ENCODE results near the gene DPP6.

The DPP6 gene

DNA sequence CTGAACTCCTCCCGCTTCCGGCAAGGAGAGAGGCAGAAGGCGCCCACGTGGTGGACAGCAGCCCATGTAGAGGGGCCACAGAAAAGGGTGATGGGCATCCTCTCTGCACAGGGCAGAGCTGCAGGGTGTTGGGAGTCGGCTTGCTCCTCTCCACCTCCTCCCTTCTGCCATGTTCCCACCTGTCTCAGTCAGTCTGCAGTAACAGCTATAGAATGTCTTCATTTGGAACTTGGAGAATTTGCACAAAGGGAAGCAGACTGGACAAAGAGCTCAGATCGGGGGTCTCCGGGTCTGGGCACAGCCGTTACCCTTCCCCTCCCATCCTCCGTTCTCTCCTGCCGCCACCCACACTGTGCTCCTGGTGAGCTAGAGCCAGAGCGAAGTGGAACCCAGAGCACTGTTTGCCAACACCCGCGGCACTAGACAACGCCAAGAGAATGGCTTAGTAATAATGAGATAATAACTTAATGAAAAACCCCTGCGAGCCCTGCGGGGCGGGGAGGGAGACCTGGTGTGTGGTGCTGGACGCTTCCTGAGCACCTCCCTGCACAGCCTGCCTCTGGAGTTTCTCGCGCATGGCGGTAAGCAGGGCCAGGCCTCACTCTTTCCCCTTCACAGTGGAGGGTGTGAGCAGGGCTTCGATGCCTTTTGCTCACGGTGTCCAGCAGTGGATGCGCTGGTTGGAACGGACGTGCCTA lies 696.0 kb downstream of the DPP6 start:
- DNase-seq (ENCODE audit: low read depth in 2 of 2, low spot score in 1 of 2) = no peak

DNA sequence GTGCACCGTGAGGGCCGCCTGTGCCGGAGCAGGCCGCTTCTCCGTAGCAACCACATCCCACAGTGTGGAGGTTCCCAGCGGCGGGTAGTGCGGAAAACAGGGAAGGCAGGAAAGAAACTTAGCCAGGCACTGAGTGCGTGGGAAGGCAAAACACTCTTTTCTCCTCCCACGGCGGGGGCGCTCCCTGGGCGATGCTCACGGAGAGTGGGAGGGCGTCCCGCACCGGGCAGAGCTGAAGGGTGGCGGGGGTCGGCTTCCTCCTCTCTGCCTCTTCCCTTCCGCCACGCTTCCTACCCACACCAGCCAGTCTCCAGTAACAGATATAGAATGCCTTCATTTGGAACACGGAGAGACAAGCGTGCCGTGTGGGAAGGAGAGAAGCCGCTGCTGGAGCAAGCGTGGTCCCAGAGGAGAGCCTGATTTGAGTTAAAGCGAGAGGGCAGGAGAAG lies 698.2 kb downstream of the DPP6 start:
- no peak for DNase-seq (ENCODE audit: low read depth in 2 of 2, low spot score in 1 of 2)

DNA sequence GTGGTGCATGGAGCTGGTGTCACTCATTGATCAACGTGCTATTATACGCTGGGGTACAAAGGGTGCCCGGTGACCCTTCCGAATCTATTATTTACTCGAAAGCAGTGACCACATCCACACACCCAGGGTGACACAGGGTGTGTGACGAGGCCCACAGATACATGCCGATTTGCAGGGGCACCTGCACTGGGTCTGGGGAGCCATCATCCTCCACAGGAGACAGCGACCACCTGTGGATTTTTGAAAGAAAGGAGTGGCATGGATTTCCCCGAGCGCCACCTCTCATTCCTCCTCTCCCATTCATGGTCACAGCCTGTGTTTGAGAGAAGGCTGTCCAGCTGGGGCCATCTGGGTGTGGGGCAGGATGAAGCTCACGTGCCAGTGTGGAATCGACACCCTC lies 701.0 kb downstream of the DPP6 start:
- DNase-seq (ENCODE audit: low read depth in 2 of 2, low spot score in 1 of 2) = no peak

GRCh38 chr7:154757756-154758155 lies 705.6 kb downstream of the DPP6 start:
- no peak for DNase-seq (ENCODE audit: low read depth in 2 of 2, low spot score in 1 of 2)

GRCh38 chr7:154759989-154760388 lies 707.8 kb downstream of the DPP6 start:
- no peak for DNase-seq (ENCODE audit: low read depth in 2 of 2, low spot score in 1 of 2)

GRCh38 chr7:154765118-154765517 lies 712.9 kb downstream of the DPP6 start:
- DNase-seq (ENCODE audit: low read depth in 2 of 2, low spot score in 1 of 2) = no peak

DNA sequence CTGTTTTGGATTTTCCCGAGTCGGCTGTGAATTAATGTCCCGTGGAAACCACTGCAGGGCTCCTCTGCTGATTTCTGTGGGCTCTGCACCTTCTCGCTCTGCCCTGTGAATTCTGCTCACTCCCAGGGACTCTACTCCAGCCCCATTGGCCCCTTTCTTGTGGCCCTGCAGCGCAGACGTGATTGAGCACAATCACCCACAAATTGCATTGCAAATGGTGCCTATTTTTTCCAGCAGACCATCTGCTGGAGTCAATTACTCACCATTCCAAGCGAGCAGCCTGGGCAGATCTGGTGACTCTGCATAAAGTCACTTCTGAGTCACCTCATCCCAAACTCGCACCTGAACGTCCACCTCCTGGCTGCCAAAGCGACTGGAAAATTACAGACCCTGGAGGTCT lies 714.9 kb downstream of the DPP6 start:
- no peak for DNase-seq (ENCODE audit: low read depth in 2 of 2, low spot score in 1 of 2)

DNA sequence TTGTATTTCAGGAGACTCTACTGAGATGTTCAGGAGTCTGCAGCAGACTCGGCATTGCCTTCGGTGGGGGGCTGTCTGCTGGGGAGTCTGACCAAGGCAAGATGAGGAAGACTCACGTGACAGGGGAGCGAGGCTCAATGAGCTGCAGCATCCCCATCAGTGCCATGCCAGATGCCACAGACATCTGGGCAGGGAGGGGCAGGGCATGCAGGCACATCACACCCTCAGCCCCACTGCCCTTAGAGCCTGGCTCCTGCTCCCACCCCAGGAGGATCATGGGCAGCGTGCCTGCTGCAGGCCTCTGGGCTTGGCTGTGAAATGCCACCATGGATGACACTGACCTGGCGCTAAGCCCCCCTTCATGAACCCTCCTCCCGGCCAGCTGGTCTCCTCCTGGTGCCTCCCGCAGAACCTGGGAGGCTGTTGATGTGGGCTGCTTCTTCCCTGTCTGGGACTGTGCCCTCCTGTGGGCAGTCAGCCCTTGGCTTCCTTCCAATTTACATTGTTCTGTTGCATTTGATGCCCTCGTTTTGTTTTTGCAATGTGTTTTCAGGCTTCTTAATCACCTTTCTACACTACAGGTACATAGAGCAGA lies 715.7 kb downstream of the DPP6 start:
- DNase-seq (ENCODE audit: low read depth in 2 of 2, low spot score in 1 of 2) = no peak

GRCh38 chr7:154769001-154769400 lies 716.8 kb downstream of the DPP6 start:
- no peak for DNase-seq (ENCODE audit: low read depth in 2 of 2, low spot score in 1 of 2)

DNA sequence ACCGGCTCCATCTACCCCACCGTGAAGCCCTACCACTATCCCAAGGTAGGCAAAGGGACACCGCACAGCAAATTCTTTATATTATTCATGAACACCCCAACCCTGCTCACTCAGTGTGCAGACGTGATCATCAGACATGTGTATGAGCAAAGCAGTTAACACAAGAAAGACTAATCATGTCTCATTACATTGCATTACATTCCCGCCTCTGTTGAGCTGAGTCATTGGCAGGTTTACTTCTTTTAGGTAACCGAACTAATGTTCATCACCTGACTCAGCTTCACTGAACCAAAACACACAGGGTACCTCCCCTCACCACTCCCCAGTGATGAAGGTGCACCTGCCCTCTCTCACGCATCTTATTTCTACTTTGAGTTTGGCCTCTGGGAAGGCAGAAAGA lies 717.3 kb downstream of the DPP6 start:
- DNase-seq (ENCODE audit: low read depth in 2 of 2, low spot score in 1 of 2) = no peak

GRCh38 chr7:154770361-154770760 lies 718.2 kb downstream of the DPP6 start:
- DNase-seq (ENCODE audit: low read depth in 2 of 2, low spot score in 1 of 2) = no peak

GRCh38 chr7:154770962-154771361 lies 718.8 kb downstream of the DPP6 start:
- DNase-seq (ENCODE audit: low read depth in 2 of 2, low spot score in 1 of 2) = no peak

GRCh38 chr7:154774303-154774969 lies 722.2 kb downstream of the DPP6 start:
- DNase-seq (ENCODE audit: low read depth in 2 of 2, low spot score in 1 of 2) = no peak

DNA sequence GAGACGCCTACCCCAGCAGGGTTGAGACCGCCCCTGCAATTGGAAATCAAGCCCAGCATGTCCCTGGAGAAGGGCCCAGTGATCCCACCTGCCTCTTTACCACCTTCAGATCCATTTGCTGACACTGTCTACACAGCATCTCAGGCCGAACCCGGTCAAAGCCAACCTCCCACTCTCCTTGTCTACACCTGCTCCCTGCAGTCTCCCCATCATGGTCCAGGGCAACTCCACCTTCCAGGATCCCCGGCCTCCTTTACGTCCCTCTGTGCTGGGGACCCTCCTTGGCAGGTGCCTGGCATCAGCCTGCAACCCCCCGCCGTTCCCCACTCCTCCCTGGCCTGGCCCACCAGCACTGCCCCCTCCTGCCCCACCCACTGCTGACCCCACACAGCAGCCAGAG lies 723.5 kb downstream of the DPP6 start:
- DNase-seq (ENCODE audit: low read depth in 2 of 2, low spot score in 1 of 2) = no peak

GRCh38 chr7:154776350-154776749 lies 724.2 kb downstream of the DPP6 start:
- DNase-seq (ENCODE audit: low read depth in 2 of 2, low spot score in 1 of 2) = no peak

- DNase-seq (ENCODE audit: low read depth in 2 of 2, low spot score in 1 of 2) = no peak
These were observed 724.8 kb downstream of the DPP6 start for GRCh38 chr7:154777023-154777422.

DNA sequence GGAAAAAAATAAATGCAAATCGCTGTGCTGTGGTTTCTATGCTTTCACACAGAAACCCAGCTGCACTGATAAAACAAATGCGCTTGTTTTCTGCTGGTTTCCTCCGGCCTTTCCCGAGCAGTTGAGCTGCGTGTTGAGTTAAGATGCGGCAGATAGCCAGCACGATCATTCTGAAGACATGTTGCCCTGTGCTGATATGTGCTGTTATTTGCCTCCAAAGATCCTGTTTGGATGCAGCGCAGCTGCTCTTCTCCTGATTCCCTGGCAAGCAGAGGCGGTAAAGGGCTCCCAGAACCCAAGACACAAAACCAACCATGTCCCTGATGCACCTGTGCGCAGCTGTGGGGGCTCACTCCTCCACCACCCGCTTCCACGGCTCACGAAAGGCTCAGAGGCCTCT lies 725.3 kb downstream of the DPP6 start:
- no peak for DNase-seq (ENCODE audit: low read depth in 2 of 2, low spot score in 1 of 2)

DNA sequence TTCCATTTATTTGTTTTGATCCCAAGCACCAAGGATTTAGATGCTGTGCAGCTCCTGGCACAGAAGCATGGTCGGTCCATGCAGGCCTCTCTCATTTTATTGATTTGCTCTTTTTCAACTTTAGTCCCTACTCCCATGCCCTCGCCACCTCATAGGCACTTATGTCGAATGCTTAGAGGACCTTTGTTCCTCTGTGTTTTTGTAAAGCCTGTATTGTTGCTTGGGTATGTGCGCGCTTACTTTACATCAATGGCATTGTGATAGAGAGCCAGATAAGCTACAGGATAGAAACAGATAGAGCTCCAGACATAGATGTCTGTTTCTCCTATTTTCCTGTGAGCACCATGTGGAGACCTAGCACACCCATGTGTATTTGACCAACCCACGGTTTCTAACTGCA lies 725.7 kb downstream of the DPP6 start:
- DNase-seq (ENCODE audit: low read depth in 2 of 2, low spot score in 1 of 2) = no peak

DNA sequence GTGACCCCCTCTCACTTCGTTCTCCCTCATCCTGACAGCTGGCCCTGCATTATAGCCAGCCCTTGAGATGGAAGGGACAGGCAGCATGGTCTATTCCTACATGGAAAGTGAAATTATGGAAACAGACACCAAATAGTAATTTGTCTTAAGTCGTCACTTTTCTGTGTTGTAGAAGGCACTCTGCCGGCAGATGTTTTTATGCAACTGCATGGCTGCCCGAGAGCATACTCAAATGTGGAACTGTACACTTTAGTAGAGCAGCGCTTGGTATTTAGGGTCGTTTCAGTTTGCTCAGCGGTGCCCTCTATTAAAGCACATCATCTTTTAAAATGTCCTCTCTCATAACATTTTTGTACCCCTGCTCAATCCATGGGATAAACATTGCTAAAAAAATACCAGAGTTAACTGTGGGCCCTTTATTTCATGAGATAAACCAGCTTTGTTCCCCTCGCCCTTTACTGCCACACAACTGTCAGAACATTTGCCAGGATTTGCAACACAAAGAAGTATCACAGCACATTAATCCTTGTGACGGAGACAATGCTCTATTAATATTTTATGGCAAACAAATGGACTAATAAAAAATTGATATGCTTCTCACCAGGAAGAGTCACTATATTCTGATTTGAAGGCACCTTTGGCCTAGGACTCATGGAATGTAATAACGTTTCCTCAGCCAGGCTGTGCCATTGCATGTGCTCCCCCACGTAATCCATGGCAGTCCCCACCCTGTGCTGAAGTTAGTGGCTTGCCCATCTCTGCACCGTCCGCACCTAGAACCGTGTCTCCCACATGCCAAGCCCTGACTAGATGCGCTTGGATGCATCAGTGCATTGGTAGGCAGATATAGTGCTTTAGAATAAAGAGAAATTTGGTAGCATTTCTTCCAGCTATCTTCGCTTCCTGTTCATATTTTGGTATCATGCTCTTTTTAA lies 729.4 kb downstream of the DPP6 start:
- DNase-seq (ENCODE audit: low read depth in 2 of 2, low spot score in 1 of 2) = no peak

GRCh38 chr7:154783281-154783909 lies 731.2 kb downstream of the DPP6 start:
- no peak for DNase-seq (ENCODE audit: low read depth in 2 of 2, low spot score in 1 of 2)

DNA sequence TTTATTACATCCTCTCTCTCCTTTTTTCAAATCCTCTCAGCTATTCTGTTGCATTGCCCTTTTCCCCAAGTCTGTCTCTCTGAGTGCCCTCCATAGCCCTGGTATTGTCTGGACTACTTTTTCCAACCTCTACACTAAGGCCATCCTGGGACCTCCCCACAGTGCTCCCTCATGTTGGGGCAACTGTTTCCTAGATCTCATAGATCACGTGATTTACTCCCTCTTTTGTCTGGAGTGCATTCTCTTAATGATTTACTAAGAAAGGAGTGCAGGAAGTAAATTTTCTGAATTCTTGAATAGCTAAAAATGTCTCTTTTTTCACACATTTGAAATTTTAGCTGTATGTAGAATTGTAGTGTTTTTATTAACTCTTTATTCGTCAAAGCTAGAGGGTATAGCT lies 733.7 kb downstream of the DPP6 start:
- no peak for DNase-seq (ENCODE audit: low read depth in 2 of 2, low spot score in 1 of 2)

Measured in stimulated activated CD8-positive, alpha-beta memory T cell treated with anti-CD3 and anti-CD28 coated beads, Interleukin-4, amount 100 ng/mL, for 4 hours (primary cell).